ENCODE data around the gene REEP1.

DNA sequence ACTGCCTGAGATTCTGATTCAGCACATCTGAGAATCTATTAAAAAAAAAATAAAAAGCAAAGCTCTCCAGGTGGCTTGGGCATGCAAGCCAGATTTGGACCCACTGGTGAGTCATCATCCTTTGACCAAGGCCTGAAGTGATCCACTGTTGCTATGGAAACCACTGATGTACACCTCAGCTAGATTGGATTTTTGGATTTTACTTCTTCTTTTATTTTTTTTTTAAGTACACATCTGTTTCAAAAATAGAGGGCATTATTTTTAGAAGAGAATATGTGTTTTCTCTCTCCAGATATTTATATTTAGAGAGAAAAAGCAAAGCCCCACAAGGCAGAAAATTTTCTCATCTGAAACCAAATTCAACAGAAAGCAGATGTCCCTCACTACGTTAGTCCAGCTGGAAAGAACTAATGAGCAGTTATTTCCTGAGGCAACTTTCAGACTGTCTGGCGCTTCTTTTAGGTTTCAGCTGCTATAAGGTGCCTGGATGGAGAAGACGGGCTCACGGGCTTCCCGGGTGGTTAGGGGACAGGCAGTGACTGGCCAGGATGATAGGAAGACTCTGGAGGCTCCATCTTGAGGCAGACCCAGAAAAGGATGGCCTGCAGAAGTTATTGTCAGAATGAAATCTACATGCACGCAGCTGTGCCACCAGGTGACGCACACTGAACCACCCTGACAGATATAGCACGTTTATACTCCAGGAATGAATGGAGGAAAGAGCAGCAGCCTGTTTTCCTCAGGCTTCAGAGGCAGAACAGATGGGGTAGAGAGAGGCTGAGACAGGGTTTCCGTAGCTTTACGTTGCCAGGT, 87.6 kb downstream of the REEP1 start:
- TF ChIP-seq POLR2A (IDR thresholded peaks at IDR 0.05; ENCODE audit: low read length): no peak
- no peak for TF ChIP-seq GATA1 (IDR thresholded peaks at IDR 0.05; ENCODE audit: low read depth, low read length)
